Fibroblast of villous mesenchyme (primary cell): ENCODE measurements around the gene NDUFB6. TPM values are rescaled to one million over a fixed set of nuclear protein-coding genes. Genes with fewer than 3 reads are reported as not detected.
A peak's percentile ranks its signal among the peaks of the same experiment; 100 is the strongest.

Experiments
- DNase-seq: peaks from one replicate; pipeline ENCODE4 v3.0.0-alpha.2; 2010; ENCODE audit warnings: low read depth
- H3K4me3 ChIP-seq: 2 replicates; pipeline ENCODE4 v1.5.1; 2011; ENCODE audit warnings: low read depth, mild to moderate bottlenecking, low read length
- CTCF ChIP-seq: IDR thresholded peaks from 2 replicates; pipeline ENCODE4 v1.5.1; 2012; ENCODE audit warnings: low read depth, mild to moderate bottlenecking, low read length; ENCODE audit not compliant: insufficient read depth
- total RNA-seq: library from RNA; depleted of rRNA; stranded (reverse); fragments of >200 nt; gene quantifications from 2 replicates; pipeline ENCODE4 v1.2.3, GENCODE V29; 2012

Gene NDUFB6
- total RNA-seq, 1 donor = 43.6 TPM

- no peak overlapping the region for H3K4me3 ChIP-seq
- DNase-seq = no peak
- no peak for TF ChIP-seq CTCF
These were observed 17.9 kb upstream of the NDUFB6 start for GRCh38 chr9:32590898-32591297.

- no peak for TF ChIP-seq CTCF
- no peak for DNase-seq
These were observed 17.5 kb upstream of the NDUFB6 start for GRCh38 chr9:32590476-32590875.

GRCh38 chr9:32589083-32589723, 16.2 kb upstream of the NDUFB6 start:
- TF ChIP-seq CTCF = peak; percentile 58
- DNase-seq = peak; percentile 64
- no peak overlapping the region for H3K4me3 ChIP-seq

More at GRCh38 chr9:32590476-32590875, 17.5 kb upstream of the NDUFB6 start:
- no peak overlapping the region for H3K4me3 ChIP-seq

GRCh38 chr9:32587901-32588300, 14.9 kb upstream of the NDUFB6 start:
- no peak for TF ChIP-seq CTCF
- peak; percentile 33 for DNase-seq
- no peak overlapping the region for H3K4me3 ChIP-seq

- TF ChIP-seq CTCF = no peak
- DNase-seq = no peak
- no peak overlapping the region for H3K4me3 ChIP-seq
These were observed 11.8 kb upstream of the NDUFB6 start for GRCh38 chr9:32584784-32585183.

- peak; percentile 67 for DNase-seq
- no peak overlapping the region for H3K4me3 ChIP-seq
- TF ChIP-seq CTCF = peak; percentile 62
These were observed 8.7 kb upstream of the NDUFB6 start for GRCh38 chr9:32581512-32582143.
